M059J (cell line): ENCODE measurements around the gene DNAH10. TPM values are rescaled to one million over a fixed set of nuclear protein-coding genes. Genes with fewer than 3 reads are reported as not detected.

Experiments used
- DNase-seq: peaks from one replicate; pipeline ENCODE4 v3.0.0-alpha.2; 2012; ENCODE audit warnings: low read depth
- total RNA-seq: library from RNA; depleted of rRNA; stranded (reverse); fragments of >200 nt; shearing (Covaris generic); gene quantifications from 2 replicates; pipeline ENCODE4 v1.2.3, GENCODE V29; 2014

DNAH10 gene
- total RNA-seq, 1 experiment from 2014 or later: not detected

DNA sequence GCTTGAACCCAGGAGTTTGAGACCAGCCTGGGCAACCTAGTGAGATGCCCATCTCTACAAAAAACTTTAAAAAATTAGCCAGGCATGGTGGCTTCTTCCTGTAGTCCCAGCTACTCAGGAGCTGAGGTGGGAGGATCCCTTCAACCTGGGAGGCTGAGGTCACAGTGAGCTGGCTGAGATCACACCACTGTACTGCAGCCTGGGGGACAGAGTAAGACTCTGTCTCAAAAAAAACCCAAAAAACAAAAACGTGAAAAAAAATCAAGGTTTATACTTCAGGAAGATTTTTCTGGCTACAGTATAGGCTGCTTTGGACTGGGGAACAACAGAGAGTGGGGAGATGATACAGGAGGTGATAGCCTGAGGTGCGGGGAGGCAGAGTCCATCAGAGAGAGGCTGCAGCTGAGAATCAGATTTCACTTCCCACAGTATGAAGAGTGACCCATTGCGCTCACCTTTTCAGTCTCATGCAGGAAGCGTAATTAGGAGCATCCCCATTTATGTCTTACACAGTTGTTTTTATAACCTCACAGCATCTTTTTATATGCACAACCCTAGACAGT lies 28.9 kb downstream of the DNAH10 start:
- DNase-seq: no peak

DNA sequence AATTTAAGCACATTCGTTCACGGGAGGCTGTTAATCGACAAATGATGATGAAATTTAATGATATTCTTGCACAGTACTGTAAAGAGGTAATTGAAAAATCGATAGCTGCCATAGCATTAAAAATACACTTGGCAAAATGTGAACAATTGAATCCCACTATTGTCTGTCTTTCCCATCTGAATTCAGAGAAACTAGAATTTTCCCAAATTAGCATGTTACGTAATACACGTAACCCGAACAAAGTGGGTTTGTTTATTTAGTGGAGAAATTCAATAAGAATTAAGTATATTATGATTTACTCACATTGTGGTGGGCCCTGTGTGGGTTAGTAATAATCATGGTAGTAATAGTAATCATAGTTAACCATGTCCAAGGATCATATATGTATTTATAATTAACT lies 31.9 kb downstream of the DNAH10 start:
- no peak for DNase-seq

DNA sequence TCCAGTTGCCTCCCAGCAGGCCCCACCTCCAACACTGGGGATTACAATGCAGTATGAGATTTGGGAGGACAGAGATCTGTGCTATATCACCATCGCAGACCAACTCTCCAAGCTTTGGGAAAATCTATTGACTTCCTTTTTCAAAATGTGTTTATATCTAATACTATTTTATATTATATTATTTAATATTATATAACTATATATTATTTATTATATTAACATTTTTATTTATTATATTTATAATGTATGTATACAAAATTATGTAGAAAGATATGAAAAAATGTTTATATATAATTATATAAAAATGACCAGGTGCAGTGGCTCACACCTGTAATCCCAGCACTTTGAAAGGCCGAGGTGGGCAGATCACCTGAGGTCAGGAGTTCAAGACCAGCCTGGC lies 36.4 kb downstream of the DNAH10 start:
- DNase-seq: no peak

DNA sequence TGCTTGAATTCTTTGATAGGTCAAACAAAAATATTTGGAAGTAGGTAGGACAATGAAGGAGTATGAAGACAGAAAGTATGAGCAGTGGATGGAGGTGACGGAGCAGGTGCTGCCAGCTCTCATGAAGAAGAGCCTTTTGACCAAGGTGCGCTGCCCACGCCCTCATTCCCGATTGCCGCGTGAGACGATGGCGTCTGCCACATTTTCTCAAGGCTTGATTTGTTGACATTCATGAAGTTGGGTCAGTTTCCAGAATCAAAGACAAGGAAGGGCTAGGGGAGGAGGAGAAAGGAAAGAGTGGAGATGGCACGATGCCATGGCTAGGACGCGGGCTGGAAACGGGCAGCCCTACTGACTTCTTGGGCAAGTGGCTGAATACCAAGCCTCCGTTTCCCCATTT lies 37.1 kb downstream of the DNAH10 start:
- no peak for DNase-seq

DNA sequence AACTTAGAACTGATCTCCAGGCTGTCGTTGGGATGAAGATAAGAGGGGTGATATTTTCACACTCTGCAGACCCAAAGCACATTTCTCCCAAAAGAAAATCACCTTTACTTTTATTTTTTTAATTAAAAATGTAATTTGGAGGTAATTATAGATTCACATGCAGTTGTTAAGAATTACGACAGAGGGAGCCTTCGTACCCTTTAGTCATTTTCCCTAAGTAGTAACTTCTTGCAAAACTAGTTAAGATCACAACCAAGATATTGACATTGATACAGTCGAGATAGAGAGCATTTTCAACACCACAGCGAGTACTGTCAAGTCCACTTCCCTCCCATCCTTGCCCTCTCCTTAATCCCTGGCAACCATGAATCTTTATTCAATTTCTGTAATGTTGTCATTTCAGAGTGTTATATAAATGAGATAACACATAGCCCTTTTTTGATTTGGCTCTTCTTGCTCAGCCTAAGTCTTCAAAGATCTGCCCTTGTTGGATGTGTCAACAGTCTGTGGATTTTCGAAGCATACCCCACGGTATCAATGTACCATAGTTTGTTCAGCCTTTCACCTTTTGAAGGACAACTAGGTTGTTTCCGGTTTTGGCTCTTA lies 39.6 kb downstream of the DNAH10 start:
- DNase-seq: peak; percentile 20

DNA sequence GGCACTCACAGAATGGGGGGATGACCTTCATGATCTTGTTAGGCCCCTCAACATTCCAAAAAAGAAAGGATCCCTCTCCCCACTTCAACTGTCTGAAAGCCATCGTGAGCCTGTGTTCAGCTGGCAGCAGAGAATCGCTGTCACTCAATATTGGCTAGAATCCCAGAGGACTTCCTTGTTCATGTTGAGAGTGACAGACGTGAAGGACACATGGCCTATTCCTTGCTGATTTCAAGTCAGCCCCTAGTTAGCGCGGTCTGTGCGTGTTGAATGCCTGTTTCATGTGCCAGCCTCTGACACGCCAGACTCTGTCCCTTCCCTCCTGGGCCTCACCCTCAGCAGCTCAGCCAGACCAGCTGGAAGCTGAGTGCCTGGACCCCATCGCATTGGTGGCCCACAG lies 43.1 kb downstream of the DNAH10 start:
- DNase-seq: no peak

DNA sequence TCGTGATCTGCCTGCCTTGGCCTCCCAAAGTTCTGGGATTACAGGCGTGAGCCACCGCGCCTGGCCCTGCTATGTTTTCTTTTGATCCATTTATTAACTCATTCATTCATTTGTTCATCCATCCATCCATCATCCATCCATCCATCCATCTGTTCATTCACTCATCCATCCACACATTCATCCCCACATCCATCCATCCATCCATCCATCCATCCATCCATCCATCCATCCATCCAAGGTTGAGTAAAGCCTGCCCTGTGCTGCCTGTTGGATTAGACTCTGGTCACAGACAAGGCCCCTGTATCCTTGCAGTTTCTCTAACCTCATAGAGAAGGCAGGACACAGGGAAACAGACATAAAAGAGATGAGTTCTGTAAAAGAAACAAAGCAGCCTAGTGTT lies 44.9 kb downstream of the DNAH10 start:
- no peak for DNase-seq

DNA sequence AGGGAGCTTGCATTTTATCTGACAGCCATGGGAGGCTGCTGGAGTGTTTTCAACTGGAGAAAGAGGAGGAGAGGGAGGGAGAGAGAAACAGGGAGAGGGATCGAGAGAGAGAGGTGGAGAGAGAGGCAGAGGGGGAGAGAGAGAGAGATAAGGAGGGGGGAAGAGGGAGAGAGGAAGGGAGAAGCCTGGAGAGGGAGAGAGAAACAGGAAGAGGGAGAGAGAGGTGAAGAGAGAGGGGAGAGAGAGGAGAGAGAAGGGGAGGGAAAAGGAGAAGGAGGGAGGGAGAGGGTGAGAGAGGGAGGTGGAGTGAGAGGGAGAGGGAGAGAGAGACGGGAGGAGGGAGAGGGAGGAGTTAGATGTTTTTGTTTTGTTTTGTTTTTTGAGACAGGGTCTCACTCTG lies 45.6 kb downstream of the DNAH10 start:
- peak; percentile 8 for DNase-seq

DNA sequence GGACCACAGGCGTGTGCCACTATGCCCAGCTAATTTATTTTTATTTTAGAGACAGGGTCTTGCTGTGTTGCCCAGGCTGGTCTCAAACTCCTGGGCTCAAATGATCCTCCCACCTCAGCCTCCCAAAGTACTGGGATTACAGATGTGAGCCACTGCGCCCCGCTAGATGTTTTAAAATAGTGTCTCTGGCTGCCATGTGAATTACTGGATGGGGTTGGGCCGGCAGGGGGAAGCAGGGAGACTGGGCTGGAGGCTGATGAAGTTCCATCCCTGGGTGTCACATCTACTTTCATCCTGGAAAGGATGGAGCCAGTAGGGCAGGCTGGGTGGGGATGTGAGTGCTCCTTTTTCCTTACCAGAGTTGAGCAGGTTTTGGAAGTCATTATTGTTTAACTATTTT lies 46.1 kb downstream of the DNAH10 start:
- peak; percentile 18 for DNase-seq

DNA sequence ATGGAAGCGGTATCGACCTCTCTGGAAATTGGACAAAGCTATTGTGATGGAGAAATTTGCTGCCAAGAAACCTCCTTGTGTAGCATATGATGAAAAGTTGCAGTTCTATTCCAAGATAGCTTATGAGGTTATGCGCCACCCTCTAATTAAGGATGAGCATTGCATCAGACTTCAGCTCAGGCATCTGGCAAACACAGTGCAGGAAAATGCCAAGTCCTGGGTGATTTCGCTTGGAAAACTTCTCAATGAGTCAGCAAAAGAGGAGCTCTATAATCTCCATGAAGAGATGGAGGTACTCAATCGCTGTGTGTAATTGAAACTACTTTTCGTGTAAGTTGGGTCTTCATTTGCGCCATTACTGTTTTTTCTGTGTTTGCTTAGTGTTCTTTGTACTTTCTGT lies 51.2 kb downstream of the DNAH10 start:
- DNase-seq: peak; percentile 29

DNA sequence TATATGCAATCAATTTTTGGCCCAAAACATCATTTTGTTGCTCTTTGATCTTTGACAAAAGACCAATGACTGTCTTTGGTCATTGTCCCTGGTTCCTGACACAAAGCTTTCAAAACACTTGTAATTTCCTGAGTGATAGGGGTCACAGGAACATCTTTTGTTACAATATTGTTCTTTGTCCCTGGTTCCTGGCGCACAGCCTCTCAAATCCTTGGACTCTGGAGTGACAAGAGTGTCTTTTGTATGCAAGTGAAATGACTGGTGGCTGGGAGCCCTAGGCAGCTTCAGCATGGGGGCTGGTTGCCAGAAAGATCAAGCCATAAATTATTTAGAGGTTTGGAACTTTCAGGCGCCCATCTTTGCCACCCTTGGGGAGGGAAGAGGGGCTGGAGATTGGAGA lies 53.9 kb downstream of the DNAH10 start:
- no peak for DNase-seq

DNA sequence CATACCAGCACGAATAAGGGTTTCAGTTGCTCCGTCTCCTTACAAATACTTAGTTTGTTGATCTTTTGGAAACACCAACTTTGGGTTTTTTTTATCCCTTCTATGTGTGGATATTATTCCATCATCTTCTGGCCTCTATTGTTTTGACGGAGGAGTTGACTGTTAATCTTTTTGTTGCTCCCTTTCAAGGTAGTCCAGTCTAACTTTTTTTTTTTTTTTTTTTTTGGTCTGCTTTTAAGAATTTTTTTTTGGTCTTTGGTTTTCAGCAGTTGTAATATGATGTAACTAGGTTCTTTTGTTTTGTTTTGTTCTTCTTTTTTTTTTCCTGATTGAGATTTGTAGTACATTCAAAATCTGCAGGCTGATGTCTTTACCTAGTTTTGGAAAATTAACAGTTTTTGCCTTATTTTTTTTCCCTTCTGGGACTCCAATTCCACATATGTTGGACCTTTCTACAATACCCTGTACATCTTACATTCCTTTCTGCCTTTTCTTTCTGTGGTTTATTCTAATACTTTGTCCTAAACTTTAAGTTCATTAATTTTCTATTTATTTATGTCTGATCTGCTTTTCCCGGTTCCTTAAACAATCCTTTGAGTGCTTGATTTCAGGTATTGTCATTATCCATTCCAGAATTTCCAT lies 54.9 kb downstream of the DNAH10 start:
- DNase-seq: no peak

DNA sequence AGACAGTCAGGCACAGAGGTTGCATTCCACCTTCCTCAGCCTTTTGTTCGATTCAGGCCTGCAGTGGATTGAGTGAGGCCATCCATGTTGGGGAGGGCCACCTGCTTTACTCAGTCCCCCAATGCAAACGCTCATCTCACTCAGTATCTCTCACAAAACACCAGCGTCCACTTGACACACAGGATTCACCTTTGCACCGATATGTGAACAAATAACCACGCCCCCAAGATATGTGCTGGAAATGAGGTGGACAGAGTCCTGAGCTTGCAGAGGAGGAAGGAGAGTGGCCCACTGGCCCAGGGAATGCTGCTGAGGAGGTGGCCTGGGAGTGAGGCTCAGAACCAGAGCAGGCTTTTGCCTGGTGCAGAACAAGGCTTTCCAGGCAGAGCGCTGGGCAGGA lies 60.7 kb downstream of the DNAH10 start:
- no peak for DNase-seq

DNA sequence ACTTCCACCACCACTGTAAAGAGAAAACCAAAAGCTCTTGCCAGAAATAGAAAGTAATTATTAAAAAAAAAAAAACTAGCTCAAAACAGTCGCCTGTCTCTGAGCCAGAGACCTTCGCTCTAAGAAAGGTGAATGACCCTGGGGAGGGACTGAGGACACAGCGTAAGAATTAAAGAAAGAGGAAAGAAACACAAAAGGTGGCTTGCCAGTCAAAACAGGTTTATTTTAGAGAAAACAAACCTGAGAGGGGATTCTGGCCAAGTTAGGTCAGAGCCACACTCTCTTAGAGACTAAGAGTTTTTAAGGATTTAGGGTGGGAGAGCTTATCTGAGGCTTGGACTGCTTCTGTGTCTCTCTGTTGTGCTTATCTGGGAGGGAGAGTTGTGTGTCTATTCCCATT lies 66.0 kb downstream of the DNAH10 start:
- no peak for DNase-seq

DNA sequence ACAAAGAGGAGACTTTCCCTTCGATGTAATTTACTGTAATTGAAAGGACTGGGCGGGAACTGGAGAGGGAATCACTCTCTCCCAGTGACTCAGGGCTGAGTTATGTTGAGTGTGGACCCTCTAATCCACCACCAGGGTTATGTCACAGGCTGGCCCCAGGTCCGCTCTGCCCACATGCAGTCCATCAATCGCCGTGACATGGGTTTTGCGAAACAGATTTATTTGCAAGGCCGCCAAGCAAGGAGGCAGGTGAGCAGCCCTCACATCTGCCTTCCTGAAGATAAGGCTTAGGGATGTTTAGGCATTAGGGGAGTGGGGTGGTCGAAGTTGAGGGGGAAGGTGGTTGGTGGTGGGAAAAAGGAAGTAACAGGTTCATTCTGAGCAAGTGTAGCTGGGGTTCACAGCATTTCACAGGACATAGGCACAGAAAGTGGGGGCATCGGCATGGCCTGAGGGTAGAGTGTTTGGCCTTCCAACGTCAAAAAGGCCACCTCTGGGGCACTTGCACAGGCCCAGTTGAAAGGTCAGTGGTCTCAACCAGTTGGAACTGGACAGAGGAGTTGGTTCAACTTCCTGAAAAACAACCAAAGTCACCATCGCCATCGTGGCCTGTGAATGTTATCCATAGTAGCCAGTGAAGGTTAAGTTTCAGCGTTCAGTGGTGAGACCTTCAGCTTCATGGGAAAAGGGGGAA lies 66.9 kb downstream of the DNAH10 start:
- DNase-seq: no peak

DNA sequence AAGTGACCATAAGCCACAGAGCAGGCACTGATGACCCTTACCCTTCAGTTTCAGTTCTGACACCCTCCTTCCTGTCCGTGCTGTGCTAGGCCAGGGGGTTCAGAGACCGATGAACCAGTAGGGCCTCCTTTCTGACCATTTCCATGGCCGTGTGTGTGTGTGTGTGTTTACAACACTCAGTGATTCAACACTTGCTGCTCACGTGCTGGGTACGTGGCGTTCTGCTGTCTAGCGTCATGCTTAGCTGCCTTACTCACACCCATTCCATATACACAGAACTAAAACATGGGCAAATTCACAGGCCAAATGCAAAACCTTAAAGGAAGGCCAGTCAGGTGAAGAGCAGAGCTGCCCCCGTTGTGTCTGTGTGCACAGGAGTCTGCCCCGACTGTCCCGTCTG lies 67.5 kb downstream of the DNAH10 start:
- peak; percentile 9 for DNase-seq

DNA sequence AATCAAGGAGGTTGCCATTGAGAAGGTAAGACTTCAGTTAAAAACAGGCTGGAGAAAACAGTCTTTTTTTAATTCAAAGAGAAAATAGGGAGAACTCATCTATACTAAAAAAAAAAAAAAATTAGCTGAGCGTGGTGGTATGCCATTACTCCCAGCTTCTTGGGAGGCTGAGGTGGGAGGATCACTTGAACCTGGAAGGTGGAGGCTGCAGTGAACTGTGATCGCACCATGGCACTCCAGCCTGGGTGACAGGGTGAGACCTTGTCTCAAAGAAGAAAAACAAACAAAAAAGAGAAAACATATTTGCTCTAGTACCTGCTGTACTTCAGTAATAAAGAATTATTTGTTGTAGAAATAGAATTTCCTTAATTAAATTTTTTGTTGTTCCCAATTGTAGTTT lies 68.6 kb downstream of the DNAH10 start:
- DNase-seq: no peak

DNA sequence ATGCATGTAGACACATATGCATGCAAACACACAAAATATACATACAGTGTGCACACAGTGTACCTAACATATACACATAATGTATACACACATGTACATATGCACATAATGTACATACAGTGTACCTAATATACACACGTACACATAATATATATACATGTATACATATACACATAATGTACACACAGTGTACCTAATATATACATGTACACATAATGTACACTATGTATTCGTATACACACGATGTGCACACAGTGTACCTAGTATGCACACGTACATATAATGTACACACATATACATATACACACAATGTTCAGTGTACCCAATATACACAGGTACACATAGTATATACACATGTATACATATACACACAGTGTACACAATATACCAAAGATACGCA lies 70.0 kb downstream of the DNAH10 start:
- DNase-seq: no peak

DNA sequence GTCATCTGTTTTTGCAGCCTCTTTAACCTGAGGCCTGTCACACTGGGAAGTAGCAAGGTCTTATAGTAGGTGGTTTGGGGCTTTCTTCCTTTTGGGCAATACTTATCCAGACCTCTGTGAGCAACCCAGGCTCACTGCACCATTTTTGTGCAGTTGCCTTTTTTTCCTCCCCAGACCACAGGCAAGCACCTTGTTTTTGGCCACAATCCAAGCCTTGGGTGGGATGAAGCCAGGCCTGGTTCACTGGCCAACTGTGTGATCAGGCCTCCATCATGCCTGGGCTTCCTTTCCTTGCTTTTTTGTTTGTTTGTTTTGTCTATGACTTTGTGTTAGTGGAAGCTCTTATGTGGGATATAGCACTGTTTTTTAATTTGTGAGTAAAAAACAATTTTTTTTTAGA lies 71.7 kb downstream of the DNAH10 start:
- peak; percentile 7 for DNase-seq

DNA sequence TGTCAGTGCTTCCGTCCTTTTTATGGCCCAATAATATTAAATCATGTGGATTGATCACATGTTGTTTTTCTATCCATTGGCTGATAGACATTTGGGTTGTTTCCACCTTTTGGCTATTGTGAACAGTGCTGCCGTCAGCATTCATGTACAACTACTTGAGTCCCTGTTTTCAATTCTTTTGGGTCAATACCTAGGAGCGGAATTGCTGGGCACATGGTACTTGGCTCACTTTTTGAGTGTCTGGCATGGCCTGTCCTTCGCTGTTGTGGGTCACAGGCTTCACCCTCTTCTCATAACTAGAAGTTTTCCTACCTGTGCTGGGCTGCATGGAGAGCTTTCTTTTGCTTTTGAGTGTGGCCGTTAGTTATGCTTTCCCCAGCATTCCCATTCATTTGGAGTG lies 72.7 kb downstream of the DNAH10 start:
- no peak for DNase-seq

DNA sequence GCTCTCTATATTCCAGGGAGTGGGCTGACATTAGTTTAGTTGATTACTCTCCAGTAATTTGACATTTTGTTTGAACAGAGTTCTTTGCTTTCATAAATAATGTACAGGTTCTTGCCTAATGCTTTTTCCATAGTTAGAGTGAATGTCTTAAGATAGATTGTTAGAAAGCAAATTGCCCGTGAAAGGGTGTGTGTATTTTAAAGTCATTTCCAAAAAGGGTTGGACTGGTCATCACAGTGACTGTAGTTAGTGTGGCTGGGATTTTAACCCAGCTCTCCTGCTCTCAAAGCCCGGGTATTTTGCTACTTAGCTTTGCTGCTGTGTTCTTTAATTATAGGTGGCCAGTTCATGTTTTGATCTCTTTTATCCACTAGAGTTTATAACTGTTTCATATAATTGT lies 74.2 kb downstream of the DNAH10 start:
- no peak for DNase-seq

DNA sequence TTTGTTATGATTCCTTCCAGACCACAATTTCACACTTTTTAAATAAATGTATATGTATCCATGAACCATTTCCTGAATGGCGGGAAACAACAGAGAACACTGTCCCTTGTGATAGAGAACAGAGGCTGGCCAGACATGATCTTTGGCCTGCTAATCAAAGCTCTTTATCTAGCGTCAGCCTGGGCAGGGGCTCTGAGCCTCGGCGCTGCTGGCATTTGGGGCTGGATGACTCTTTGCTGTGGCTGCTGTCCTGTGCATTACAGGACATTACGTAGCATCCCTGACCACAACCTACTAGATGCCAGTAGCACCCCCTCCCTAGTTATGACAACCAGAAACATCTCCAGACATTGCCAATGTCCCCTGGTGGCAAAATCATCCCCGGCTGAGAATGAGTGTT lies 77.7 kb downstream of the DNAH10 start:
- DNase-seq: no peak

DNA sequence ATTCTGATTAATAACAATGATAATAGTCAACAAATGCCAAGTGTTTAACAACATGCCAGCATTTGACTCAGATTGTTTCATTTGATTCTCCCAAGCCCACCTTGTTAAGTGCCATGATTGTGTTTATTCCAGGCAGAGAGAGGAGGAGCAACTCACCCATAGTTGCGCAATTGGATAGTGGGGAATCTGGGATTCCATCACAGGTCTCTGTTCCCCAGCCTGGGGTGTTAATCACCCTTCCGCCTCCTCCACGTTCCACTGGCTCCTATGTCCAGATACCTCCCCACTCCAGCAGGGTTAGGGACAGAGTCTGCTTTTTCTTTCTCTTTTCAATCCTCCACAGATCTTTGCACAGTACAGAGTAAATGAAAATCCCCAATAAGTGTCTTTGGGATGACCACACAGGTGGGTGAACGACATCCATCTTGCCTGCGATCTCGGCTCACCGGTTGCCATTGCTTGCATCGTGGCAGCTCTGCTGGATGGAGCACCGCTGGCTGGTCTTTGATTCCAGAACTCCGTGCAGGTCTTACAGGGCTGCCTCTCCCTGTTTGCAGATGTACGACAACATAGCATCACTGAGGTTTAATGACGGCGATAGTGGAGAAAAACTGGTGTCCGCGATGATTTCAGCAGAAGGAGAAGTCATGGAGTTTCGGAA lies 78.8 kb downstream of the DNAH10 start:
- no peak for DNase-seq
